Measurements from ENCODE around the gene PAIP2B. TPM values are rescaled to one million over a fixed set of nuclear protein-coding genes. Genes with fewer than 3 reads are reported as not detected.
"Not testable (repeated sequence)": the region's sequence is repeated elsewhere in the genome, so short reads cannot be mapped to it uniquely, and the experiment has no call there.

PAIP2B gene
- 1.3 TPM for total RNA-seq
- long read RNA-seq, full-length matches to known transcripts = 1 of 1 reads
- long read RNA-seq, partial matches to known transcripts = 0 of 1 reads
- long read RNA-seq, other reads (novel, unspliced or antisense) = 0 of 1 reads

- peak; percentile 99 for DNase-seq (ENCODE audit: low spot score)
These were observed at the start of gene PAIP2B for GRCh38 chr2:71226965-71227560. Gene PAIP2B, minus strand, starts transcription at chr2:71227103. Its CDS starts 24,514 bp downstream, at chr2:71202589.

- DNase-seq (ENCODE audit: low spot score) = no peak
These were observed 49.0 kb upstream of the PAIP2B start for GRCh38 chr2:71275939-71276310.

GRCh38 chr2:71269511-71270090 is 42.7 kb upstream of the PAIP2B start:
- no peak for DNase-seq (ENCODE audit: low spot score)

- no peak for DNase-seq (ENCODE audit: low spot score)
These were observed 36.5 kb upstream of the PAIP2B start for GRCh38 chr2:71263386-71263785.

- DNase-seq (ENCODE audit: low spot score) = no peak
These were observed 34.6 kb upstream of the PAIP2B start for GRCh38 chr2:71261534-71261933.

DNA sequence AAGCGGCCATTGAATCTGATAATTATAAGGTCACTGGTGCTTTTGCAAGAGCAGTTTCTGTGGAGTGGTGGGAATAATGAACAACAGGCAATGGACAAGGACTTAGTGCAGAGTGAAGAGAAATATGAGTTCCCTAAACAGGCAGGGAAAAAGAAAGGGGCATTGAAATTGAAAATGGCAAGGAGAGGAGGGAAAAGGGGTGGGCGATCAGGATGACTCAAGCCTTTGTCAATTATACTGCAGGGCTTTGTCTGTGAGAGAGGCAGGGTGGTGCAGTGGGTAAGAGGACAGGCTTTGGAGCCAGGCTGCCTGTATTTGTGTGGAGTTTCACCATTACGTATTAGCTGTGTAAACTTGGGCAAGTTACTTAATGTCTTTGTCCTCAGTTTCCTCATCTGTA is 29.5 kb upstream of the PAIP2B start:
- no peak for DNase-seq (ENCODE audit: low spot score)

DNA sequence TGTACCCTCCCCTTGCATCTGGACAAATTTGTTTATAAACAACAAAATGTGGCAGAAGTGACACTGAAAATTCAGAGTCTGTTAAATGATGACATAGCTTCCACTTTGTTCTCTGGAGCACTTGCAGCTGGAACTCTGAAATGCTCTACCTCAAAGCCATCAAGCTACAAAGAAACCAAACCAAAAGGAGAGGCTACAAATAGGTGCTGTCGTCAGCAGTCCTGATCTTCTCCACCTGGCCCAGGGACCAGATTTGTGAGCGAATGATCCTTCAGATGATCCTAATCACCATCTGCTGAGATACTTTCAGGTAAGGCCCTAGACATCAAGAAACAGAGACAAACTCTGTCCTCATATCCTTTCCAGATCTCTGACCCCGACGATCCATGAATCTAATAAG is 27.9 kb upstream of the PAIP2B start:
- DNase-seq (ENCODE audit: low spot score) = no peak

- no peak for DNase-seq (ENCODE audit: low spot score)
These were observed 27.2 kb upstream of the PAIP2B start for GRCh38 chr2:71254078-71254477.

DNA sequence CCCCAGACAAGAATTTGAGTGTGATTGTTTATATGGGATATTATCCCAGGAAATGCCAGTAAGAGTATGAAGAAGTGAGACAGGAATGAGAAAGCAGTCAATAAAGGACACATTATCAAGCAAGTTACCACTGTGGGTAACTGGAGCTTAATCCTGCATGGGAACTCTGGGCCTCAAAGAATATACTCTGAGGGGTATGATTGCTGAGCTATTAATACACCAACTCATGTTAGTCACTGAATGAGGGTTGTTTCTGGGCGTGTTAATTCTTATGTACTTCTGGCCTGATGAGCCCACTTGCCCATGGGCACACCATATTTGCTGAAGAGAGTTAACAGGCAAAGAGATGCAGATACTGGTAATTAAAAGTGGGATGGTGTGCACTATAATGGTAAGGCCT is 26.6 kb upstream of the PAIP2B start:
- DNase-seq (ENCODE audit: low spot score) = no peak

DNA sequence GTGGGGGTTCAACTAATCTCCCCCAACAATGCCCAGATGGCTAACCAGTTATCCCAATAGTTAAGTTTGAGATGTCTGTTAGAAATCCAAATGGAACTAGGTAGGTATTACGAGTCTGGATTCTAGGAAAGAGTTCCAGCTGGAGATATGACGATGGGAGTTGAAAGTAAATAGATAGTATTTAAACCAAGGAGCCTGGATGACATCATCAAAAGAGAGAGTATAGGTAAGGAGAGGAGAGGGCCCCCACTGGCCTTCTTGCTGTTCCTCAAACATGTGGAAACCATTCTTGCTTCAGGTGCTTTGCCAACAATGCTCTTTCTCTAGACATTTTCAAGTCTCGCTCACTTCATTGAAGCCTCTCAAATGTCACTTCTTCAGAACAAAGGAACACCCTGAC is 26.0 kb upstream of the PAIP2B start:
- no peak for DNase-seq (ENCODE audit: low spot score)

DNA sequence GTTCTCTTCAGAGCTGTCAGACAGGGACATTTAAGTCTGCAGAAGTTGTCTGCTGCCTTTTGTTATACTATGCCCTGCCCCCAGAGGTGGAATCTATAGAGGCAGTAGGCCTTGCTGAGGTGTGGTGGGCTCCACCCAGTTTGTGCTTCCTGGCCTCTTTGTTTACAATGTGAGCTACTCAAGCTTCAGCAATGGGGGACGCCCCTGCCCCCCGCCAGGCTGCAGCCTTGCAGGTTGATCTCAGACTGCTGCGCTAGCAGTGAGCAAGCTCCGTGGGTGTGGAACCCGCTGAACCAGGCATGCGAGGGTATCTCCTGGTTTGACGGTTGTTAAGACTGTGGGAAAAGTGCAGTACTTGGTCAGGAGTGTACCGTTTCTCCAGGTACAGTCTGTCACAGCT is 24.0 kb upstream of the PAIP2B start:
- DNase-seq (ENCODE audit: low spot score) = no peak

GRCh38 chr2:71244302-71244660 is 17.4 kb upstream of the PAIP2B start:
- DNase-seq (ENCODE audit: low spot score) = no peak

DNA sequence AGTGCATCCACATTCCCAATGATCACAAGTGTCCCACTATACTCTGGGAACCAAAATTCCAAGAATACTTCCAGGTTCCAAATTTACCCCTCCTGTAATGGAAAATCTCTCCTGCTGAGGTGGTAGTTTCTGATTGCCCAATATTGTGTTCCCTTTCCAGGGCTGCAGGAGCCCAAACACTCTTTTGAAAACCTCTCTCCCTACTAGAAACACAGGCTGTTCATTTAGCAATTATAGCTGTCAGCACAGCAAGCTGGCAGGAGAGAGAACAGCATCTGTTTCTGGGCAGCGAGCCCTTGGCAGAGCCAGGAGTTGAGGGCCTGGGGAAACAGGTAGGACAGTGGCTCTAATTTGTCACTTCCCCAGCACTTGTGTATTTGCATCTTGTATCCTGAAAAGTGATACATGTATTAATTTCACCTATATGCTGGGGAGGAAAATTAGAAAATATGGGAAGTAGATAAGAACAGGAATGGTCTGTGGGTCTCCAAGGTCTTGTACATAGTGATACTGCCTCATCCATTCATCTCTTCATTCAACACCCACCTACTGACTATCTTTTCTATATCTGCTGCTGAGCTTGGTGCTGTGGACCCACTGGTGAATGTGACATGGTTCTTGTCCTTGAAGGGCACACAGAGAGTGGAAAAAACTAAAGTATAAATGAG is 16.9 kb upstream of the PAIP2B start:
- DNase-seq (ENCODE audit: low spot score) = no peak

DNA sequence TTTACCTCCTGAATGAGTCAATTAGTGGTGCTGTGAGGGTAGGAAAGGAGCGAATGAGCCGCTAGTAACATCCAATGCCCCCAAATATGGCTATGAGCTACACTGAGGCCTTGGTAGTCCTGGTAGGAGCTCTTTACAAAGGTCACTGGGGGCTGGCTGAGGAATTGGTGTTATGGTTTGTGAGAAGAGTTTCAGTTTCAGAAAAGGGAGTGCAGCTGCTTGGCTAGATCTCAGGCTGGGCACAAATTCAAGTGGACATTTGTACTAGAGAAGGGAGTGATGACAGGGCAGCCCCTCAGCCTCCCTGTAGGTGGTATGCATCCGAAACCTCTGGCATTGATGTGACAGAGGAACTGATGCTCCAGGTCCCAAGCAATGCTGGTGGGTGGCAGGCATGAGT is 13.9 kb upstream of the PAIP2B start:
- no peak for DNase-seq (ENCODE audit: low spot score)

- DNase-seq (ENCODE audit: low spot score) = no peak
These were observed 11.2 kb upstream of the PAIP2B start for GRCh38 chr2:71238089-71238488.

- DNase-seq (ENCODE audit: low spot score) = no peak
These were observed 9.2 kb upstream of the PAIP2B start for GRCh38 chr2:71235930-71236587.

DNA sequence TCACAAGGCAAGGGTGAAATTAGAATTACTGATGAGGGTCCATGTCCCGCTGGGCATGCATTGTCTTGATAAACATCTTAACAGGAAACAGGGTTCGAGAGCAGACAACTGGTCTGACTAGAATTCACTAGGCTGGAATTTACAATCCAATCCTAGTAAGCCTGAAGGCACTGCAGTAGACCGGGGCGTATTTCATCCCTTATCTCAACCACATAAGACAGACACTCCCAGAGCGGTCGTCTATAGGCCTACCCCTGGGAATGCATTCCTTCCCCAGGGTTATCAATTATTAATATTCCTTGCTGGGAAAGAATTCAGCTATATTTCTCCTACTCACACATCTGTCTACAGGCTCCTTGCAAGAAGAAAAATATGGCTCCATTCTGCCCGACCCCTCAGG is 6.2 kb upstream of the PAIP2B start:
- not testable (repeated sequence) for DNase-seq (ENCODE audit: low spot score)

DNA sequence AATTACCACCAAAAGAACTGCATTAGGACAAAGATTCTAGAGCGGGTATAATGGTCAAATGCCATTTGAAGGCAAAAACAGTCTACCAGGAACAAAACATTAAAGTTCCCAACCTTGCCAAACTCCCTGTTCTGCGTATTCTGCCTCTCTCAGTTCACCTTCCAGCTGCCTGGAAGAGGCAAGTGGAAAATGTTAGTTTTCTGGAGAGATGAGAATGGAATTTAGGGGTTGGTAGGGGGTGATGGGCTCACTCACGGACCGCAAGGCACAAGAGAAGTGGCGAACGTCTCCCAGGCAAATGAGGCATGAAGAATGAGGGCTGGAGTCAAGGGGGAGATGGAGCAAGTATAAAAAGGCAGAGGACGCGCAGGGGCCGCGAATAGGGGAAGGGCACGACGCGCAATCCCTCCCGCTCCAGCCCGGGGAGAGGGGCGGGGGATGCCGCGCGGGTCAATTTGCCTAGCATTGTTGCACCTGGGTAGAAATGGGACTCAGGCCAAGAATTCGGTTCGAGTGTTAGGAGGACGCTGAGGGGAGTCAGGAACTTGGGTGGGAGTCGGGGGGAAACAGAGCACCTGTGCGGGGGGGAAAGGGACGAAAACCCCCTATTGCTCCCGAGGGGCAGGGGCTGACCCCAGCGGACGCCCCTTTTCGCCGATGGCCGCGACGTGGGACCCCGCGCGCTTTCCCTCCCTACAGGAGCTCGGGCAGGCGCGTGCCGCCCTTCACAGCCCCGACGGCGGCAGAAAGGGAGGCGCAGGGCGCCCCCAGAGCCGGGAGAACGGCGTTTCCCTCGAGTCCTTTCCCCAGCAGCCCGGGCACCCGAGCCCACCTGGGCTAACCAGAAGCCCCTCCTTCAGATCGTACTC is 573 bp downstream of the PAIP2B start:
- DNase-seq (ENCODE audit: low spot score) = no peak

- DNase-seq (ENCODE audit: low spot score) = no peak
These were observed 2.0 kb downstream of the PAIP2B start for GRCh38 chr2:71224935-71225334.

DNA sequence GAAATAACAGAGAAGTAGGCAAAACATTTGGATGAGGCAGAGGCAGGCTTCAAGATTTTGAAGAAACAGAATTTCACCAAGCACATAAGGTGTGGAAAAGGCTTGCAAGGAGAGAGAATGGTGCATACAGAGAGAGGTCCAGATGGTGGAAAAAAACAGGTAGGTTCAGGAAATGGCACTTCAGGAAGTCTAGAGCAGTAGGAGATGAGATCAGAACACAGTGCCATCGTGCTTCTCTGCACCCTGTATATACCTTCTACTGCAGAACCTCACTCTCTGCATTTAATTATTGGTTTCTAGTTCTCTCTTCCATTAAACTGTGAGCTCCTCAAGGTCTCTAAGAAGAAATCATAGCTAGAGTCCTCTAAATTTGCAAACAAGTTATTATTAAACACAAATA is 2.4 kb downstream of the PAIP2B start:
- no peak for DNase-seq (ENCODE audit: low spot score)

DNA sequence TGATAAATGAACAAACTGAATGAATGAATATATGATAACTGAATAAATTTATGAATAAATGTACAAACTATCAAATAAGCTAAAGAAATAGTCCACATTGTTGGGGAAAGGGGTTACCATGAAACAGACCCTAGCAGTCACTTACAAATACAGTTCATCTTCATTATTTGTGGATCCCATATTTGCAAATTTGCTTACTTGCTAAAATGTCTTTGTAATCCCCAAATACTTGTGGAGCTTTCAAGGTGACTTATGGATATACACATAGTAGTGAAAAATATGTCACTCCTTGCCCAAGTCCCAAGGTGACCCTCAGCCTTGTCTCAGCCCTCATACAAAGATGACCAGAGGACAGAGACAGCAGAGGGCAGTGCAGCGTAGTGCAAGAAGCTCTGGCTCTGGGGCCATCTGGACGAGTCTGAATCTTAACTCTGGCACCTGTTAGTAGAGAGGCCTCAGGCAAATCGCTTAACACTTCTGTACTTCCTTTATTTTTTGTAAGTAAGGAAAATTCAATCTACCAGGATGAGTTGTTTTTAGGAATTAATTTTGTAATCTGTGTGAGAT is 3.1 kb downstream of the PAIP2B start:
- no peak for DNase-seq (ENCODE audit: low spot score)
